Gastroesophageal sphincter (tissue), 3 donors: ENCODE data around the gene FEZF1.

Experiments
- POLR2AphosphoS5 ChIP-seq: sonication (generic); formaldehyde crosslinking; IDR thresholded peaks from one replicate; pipeline ENCODE4 v1.6.1; 2017; ENCODE audit warnings: antibody characterized with exemption
- TF ChIP-seq, protein P1 (sequence below), 4 experiments: fragments of 200-600 bp in 2 of 4; fragments of 450-650 bp in 2 of 4; sonication (generic) in 1 of 4; IDR thresholded peaks; one replicate each; pipeline ENCODE4 v1.5.1; 2017 to 2019; ENCODE audit warnings: antibody characterized with exemption in 4 of 4, mild to moderate bottlenecking in 2 of 4, moderate library complexity in 2 of 4

DNA sequence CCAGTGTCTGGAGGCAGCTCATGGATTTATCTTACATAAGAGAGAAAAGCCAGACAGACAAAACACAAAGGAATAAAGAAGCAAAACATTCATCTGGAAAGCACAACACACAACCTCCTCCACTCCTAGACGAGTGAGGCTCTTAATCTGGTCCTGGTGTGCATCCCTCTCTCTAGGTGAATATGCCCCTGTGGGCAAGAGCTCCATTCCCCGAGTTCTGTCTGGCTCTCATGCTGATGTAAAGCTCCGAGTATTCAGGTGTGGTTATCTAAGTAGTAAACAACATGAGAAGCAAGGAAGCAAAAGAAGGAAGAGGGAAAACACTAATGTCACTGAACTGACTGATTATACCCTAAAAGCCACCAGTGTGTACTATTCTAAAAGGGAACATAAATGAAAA lies 47.9 kb upstream of the FEZF1 start:
- TF ChIP-seq, protein P1, sequence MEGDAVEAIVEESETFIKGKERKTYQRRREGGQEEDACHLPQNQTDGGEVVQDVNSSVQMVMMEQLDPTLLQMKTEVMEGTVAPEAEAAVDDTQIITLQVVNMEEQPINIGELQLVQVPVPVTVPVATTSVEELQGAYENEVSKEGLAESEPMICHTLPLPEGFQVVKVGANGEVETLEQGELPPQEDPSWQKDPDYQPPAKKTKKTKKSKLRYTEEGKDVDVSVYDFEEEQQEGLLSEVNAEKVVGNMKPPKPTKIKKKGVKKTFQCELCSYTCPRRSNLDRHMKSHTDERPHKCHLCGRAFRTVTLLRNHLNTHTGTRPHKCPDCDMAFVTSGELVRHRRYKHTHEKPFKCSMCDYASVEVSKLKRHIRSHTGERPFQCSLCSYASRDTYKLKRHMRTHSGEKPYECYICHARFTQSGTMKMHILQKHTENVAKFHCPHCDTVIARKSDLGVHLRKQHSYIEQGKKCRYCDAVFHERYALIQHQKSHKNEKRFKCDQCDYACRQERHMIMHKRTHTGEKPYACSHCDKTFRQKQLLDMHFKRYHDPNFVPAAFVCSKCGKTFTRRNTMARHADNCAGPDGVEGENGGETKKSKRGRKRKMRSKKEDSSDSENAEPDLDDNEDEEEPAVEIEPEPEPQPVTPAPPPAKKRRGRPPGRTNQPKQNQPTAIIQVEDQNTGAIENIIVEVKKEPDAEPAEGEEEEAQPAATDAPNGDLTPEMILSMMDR (IDR thresholded peaks at IDR 0.05): no peak
- TF ChIP-seq POLR2AphosphoS5: no peak
